SK-N-SH treated with all-trans-retinoic acid at 6 μM for 48 hours (cell line): ENCODE results near the gene LINGO1.

ENCODE experiments used
- ATAC-seq: fragments of 200-7000 bp; cut with Tn5 transposase; 3 replicates; pipeline ENCODE4 v1.9.1; 2020; ENCODE audit warnings: mild to moderate bottlenecking, moderate library complexity
- BACH2 ChIP-seq: fragments of 250-450 bp; sonication (Bioruptor Pico); IDR thresholded peaks from 2 replicates; pipeline ENCODE4 v1.9.0; 2021; ENCODE audit warnings: mild to moderate bottlenecking, borderline replicate concordance
- CREB5 ChIP-seq: fragments of 250-450 bp; sonication (Bioruptor Pico); IDR thresholded peaks from 2 replicates; pipeline ENCODE4 v1.5.1; 2020; ENCODE audit warnings: low read depth, mild to moderate bottlenecking, moderate library complexity
- CSDC2 ChIP-seq: fragments of 250-450 bp; sonication (Bioruptor Pico); IDR thresholded peaks from 2 replicates; pipeline ENCODE4 v1.5.0; 2020; ENCODE audit warnings: mild to moderate bottlenecking, moderate library complexity
- CSRNP3 ChIP-seq: fragments of 250-450 bp; sonication (Bioruptor Pico); IDR thresholded peaks from 2 replicates; pipeline ENCODE4 v1.5.1; 2021; ENCODE audit warnings: mild to moderate bottlenecking, moderate library complexity
- ESRRG ChIP-seq: fragments of 250-450 bp; sonication (Bioruptor Pico); IDR thresholded peaks from 2 replicates; pipeline ENCODE4 v1.6.1; 2021; ENCODE audit warnings: mild to moderate bottlenecking
- ISL1 ChIP-seq: fragments of 250-450 bp; sonication (Bioruptor Pico); IDR thresholded peaks from 2 replicates; pipeline ENCODE4 v2.1.2; 2022; ENCODE audit warnings: mild to moderate bottlenecking, moderate library complexity
- OSR1 ChIP-seq: fragments of 250-450 bp; sonication (Bioruptor Pico); IDR thresholded peaks from 2 replicates; pipeline ENCODE4 v1.8.0; 2022; ENCODE audit warnings: moderate library complexity, mild to moderate bottlenecking, inconsistent platforms
- PATZ1 ChIP-seq: fragments of 250-450 bp; sonication (Bioruptor Pico); IDR thresholded peaks from 2 replicates; pipeline ENCODE4 v1.8.0; 2020; ENCODE audit warnings: mild to moderate bottlenecking, moderate library complexity, borderline replicate concordance
- POU6F1 ChIP-seq: fragments of 250-450 bp; sonication (Bioruptor Pico); IDR thresholded peaks from 2 replicates; pipeline ENCODE4 v1.8.0; 2021; ENCODE audit warnings: low read depth, mild to moderate bottlenecking, moderate library complexity, borderline replicate concordance
- PPARA ChIP-seq: fragments of 250-450 bp; sonication (Bioruptor Pico); IDR thresholded peaks from 2 replicates; pipeline ENCODE4 v1.5.0; 2020; ENCODE audit warnings: mild to moderate bottlenecking, borderline replicate concordance
- RARB ChIP-seq: fragments of 250-450 bp; sonication (Bioruptor Pico); IDR thresholded peaks from 2 replicates; pipeline ENCODE4 v1.8.0; 2021; ENCODE audit warnings: mild to moderate bottlenecking, moderate library complexity
- SNAI2 ChIP-seq: fragments of 250-450 bp; sonication (Bioruptor Pico); IDR thresholded peaks from 2 replicates; pipeline ENCODE4 v1.5.0; 2020; ENCODE audit warnings: mild to moderate bottlenecking, moderate library complexity
- TCF4 ChIP-seq: fragments of 250-450 bp; sonication (Bioruptor Pico); IDR thresholded peaks from 2 replicates; pipeline ENCODE4 v1.8.0; 2021; ENCODE audit warnings: mild to moderate bottlenecking, moderate library complexity, borderline replicate concordance
- TOX ChIP-seq: fragments of 250-450 bp; sonication (Bioruptor Pico); IDR thresholded peaks from 2 replicates; pipeline ENCODE4 v1.8.0; 2021; ENCODE audit warnings: mild to moderate bottlenecking, moderate library complexity, borderline replicate concordance
- TSHZ2 ChIP-seq: fragments of 250-450 bp; sonication (Bioruptor Pico); IDR thresholded peaks from 2 replicates; pipeline ENCODE4 v1.5.0; 2020; ENCODE audit warnings: mild to moderate bottlenecking, moderate library complexity
- ZC3H10 ChIP-seq: fragments of 250-450 bp; sonication (Bioruptor Pico); IDR thresholded peaks from 2 replicates; pipeline ENCODE4 v1.5.1; 2021; ENCODE audit warnings: mild to moderate bottlenecking, moderate library complexity
- ZFP3 ChIP-seq: fragments of 250-450 bp; sonication (Bioruptor Pico); IDR thresholded peaks from 2 replicates; pipeline ENCODE4 v1.5.0; 2020; ENCODE audit warnings: mild to moderate bottlenecking, moderate library complexity
- ZFP30 ChIP-seq: fragments of 450-650 bp; formaldehyde crosslinking; IDR thresholded peaks from 2 replicates; pipeline ENCODE4 v1.5.0; 2022; ENCODE audit warnings: mild to moderate bottlenecking, moderate library complexity
- ZNF565 ChIP-seq: fragments of 450-650 bp; formaldehyde crosslinking; conservative IDR thresholded peaks from 2 replicates; pipeline ENCODE4 v1.5.0; 2020; ENCODE audit warnings: low read depth, mild to moderate bottlenecking, moderate library complexity
- ZNF70 ChIP-seq: fragments of 450-650 bp; formaldehyde crosslinking; IDR thresholded peaks from 2 replicates; pipeline ENCODE4 v1.5.0; 2020; ENCODE audit warnings: mild to moderate bottlenecking, moderate library complexity
- ZNF8 ChIP-seq: fragments of 450-650 bp; formaldehyde crosslinking; IDR thresholded peaks from 2 replicates; pipeline ENCODE4 v1.5.0; 2020; ENCODE audit warnings: mild to moderate bottlenecking, moderate library complexity

The LINGO1 gene

GRCh38 chr15:77581896-77582569, 50.7 kb downstream of the LINGO1 start:
- ATAC-seq, result no peak
- TF ChIP-seq PPARA (CRISPR knock-in tag) (no peak), TSHZ2 (CRISPR knock-in tag) (no peak), CREB5 (CRISPR knock-in tag) (no peak), TCF4 (CRISPR knock-in tag) (no peak), CSRNP3 (CRISPR knock-in tag) (no peak), RARB (CRISPR knock-in tag) (no peak), ZFP3 (CRISPR knock-in tag) (no peak), ISL1 (CRISPR knock-in tag) (no peak), CSDC2 (CRISPR knock-in tag) (no peak), ZNF70 (no peak), ZNF8 (no peak), PATZ1 (no peak), SNAI2 (no peak), ZFP30 (CRISPR knock-in tag) (no peak), ZNF565 (CRISPR knock-in tag) (no peak), OSR1 (CRISPR knock-in tag) (no peak)

- TF ChIP-seq POU6F1 (CRISPR knock-in tag) (no peak), CSDC2 (CRISPR knock-in tag) (no peak), ZC3H10 (no peak), RARB (CRISPR knock-in tag) (no peak), BACH2 (CRISPR knock-in tag) (no peak), ZNF70 (no peak), ZFP30 (CRISPR knock-in tag) (no peak), TOX (CRISPR knock-in tag) (no peak), TSHZ2 (CRISPR knock-in tag) (no peak), CREB5 (CRISPR knock-in tag) (no peak), ZNF8 (no peak), OSR1 (CRISPR knock-in tag) (no peak), ZFP3 (CRISPR knock-in tag) (no peak), PATZ1 (no peak), TCF4 (CRISPR knock-in tag) (no peak), ZNF565 (CRISPR knock-in tag) (no peak), ESRRG (CRISPR knock-in tag) (no peak)
- no peak for ATAC-seq
These were observed 51.6 kb downstream of the LINGO1 start for GRCh38 chr15:77580996-77581682.
